Measurements from ENCODE around the gene DLG1. TPM values are rescaled to one million over a fixed set of nuclear protein-coding genes. Genes with fewer than 3 reads are reported as not detected.

Gene DLG1
- total and polyA plus RNA-seq, 9 of the 15 experiments (the other 6 are each of a cell fraction or from before 2014, with no cell fraction given), result 9.4 to 63.5 (median 43.6) TPM

DNA sequence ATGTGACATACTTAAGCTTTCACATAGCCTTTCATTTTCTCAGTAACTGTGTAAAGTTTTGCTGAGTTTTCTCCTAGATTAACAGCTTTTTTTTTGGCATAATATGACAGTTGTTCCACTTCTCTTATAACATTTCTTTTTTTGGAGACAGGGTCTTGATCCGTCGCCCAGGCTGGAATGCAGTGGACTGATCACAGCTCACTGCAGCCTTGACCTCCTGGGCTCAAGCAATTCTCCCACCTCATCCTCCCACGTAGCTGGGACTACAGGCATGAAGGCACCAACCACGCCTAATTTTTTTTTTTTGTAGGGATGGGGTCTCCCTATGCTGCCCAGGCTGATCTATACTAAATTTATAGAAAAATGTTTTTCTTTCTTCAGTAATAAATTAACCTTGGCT lies 30.1 kb downstream of the DLG1 start (continued):
- TF ChIP-seq, protein P1, sequence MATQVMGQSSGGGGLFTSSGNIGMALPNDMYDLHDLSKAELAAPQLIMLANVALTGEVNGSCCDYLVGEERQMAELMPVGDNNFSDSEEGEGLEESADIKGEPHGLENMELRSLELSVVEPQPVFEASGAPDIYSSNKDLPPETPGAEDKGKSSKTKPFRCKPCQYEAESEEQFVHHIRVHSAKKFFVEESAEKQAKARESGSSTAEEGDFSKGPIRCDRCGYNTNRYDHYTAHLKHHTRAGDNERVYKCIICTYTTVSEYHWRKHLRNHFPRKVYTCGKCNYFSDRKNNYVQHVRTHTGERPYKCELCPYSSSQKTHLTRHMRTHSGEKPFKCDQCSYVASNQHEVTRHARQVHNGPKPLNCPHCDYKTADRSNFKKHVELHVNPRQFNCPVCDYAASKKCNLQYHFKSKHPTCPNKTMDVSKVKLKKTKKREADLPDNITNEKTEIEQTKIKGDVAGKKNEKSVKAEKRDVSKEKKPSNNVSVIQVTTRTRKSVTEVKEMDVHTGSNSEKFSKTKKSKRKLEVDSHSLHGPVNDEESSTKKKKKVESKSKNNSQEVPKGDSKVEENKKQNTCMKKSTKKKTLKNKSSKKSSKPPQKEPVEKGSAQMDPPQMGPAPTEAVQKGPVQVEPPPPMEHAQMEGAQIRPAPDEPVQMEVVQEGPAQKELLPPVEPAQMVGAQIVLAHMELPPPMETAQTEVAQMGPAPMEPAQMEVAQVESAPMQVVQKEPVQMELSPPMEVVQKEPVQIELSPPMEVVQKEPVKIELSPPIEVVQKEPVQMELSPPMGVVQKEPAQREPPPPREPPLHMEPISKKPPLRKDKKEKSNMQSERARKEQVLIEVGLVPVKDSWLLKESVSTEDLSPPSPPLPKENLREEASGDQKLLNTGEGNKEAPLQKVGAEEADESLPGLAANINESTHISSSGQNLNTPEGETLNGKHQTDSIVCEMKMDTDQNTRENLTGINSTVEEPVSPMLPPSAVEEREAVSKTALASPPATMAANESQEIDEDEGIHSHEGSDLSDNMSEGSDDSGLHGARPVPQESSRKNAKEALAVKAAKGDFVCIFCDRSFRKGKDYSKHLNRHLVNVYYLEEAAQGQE (IDR thresholded peaks at IDR 0.05; ENCODE audit: borderline replicate concordance), result no peak
- TF ChIP-seq, protein P1 (CRISPR knock-in tag; IDR thresholded peaks at IDR 0.05; ENCODE audit: low read depth), result no peak
- TF ChIP-seq ZNF507 (tag; conservative IDR thresholded peaks at IDR 0.05) (no peak), EGR1 (conservative IDR thresholded peaks at IDR 0.05) (peak; percentile 64)
